GM18951 (cell line): ENCODE results near the gene CDC14A.
A peak's percentile ranks its signal among the peaks of the same experiment; 100 is the strongest.

Experiments used
- POLR2A ChIP-seq: IDR thresholded peaks from 4 replicates; pipeline ENCODE4 v1.6.1; 2011; ENCODE audit warnings: mild to moderate bottlenecking; ENCODE audit not compliant: insufficient read length, insufficient read depth; ENCODE audit errors: extremely low read depth
- in situ Hi-C: fragments of 300-500 bp; cut with MboI; formaldehyde crosslinking; loops from one replicate; pipeline ENCODE4 v1.12.0; 2022; ENCODE audit warnings: low sequenced_read_pairs, mixed read lengths, inconsistent platforms; ENCODE audit not compliant: unreplicated experiment

CDC14A gene

GRCh38 chr1:100346387-100346786 is 5.9 kb upstream of the CDC14A start:
- in situ Hi-C loops = no loop called here
- TF ChIP-seq POLR2A = no peak

- in situ Hi-C loops = no loop called here
- TF ChIP-seq POLR2A = no peak
These were observed 5.0 kb upstream of the CDC14A start for GRCh38 chr1:100347009-100347966.

GRCh38 chr1:100348549-100349144 is 3.7 kb upstream of the CDC14A start:
- TF ChIP-seq POLR2A = no peak
- in situ Hi-C loops = no loop called here

GRCh38 chr1:100349246-100349645 is 3.1 kb upstream of the CDC14A start:
- in situ Hi-C loops = no loop called here
- no peak for TF ChIP-seq POLR2A

- in situ Hi-C loops = no loop called here
- no peak for TF ChIP-seq POLR2A
These were observed 1.6 kb upstream of the CDC14A start for GRCh38 chr1:100350787-100351094.

- in situ Hi-C loops = no loop called here
- TF ChIP-seq POLR2A = peak; percentile 59
These were observed 1.0 kb upstream of the CDC14A start for GRCh38 chr1:100351095-100351887.

- no peak for TF ChIP-seq POLR2A
- in situ Hi-C loops = no loop called here
These were observed 930 bp downstream of the CDC14A start for GRCh38 chr1:100353071-100353801.

- no peak for TF ChIP-seq POLR2A
- in situ Hi-C loops = no loop called here
These were observed 1.7 kb downstream of the CDC14A start for GRCh38 chr1:100353988-100354387.

- in situ Hi-C loops = no loop called here
- no peak for TF ChIP-seq POLR2A
These were observed 2.7 kb downstream of the CDC14A start for GRCh38 chr1:100354971-100355394.

- in situ Hi-C loops = no loop called here
- TF ChIP-seq POLR2A = no peak
These were observed 5.9 kb downstream of the CDC14A start for GRCh38 chr1:100358210-100358609.

GRCh38 chr1:100359139-100359538 is 6.8 kb downstream of the CDC14A start:
- in situ Hi-C loops = no loop called here

GRCh38 chr1:100360790-100361510 is 8.6 kb downstream of the CDC14A start:
- no peak for TF ChIP-seq POLR2A
- in situ Hi-C loops = no loop called here

More at GRCh38 chr1:100359139-100359538, 6.8 kb downstream of the CDC14A start:
- no peak for TF ChIP-seq POLR2A
